Choroid plexus epithelial cell (primary cell): ENCODE results near the gene CPSF4L.

Experiments
- DNase-seq: peaks from one replicate; pipeline ENCODE4 v3.0.0-alpha.2; 2010; ENCODE audit warnings: low read depth
- H3K4me3 ChIP-seq: 2 replicates; pipeline ENCODE4 v1.5.1; 2011; ENCODE audit warnings: low read depth, mild to moderate bottlenecking, control low read depth, low read length, moderate library complexity
- TF ChIP-seq, protein P1 (sequence below): conservative IDR thresholded peaks from 2 replicates; pipeline ENCODE4 v1.5.1; 2011; ENCODE audit warnings: low read depth, mild to moderate bottlenecking, control low read depth, inconsistent platforms, low read length, moderate library complexity

The CPSF4L gene

DNA sequence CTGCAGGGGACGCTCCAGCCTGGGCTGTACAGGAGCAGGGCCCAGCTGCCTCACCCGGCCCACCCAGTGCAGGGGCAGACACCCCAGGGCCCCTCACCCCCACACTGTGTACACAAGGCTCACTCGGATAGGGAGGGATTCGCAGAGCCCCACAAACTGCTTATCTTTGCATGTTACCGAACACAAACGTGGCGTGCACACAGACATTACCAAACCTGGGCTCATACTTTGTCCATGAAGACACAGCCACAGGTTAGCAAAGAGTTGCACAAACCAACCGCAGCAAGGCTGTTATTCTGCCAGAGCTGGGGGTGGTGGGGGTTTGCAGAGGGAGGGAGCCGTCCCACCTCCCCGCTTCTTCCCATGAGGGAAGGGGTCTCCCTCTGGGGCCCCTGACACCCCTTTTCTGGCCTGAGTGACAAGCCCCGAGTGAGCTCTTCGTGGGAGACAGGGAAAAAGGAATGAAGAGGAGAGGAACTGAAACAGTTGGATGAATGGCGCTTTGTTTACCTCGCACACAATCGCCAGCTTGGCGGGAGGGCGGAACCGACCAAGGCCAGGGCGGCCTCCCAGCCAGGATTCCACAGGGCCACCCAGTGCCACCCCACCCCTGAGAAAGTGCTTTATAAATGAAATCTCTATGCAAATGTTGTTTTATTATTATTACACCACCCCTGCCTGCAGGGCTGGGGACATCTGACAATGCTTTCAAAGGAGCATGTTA is 434 bp upstream of the CPSF4L start:
- TF ChIP-seq, protein P1, sequence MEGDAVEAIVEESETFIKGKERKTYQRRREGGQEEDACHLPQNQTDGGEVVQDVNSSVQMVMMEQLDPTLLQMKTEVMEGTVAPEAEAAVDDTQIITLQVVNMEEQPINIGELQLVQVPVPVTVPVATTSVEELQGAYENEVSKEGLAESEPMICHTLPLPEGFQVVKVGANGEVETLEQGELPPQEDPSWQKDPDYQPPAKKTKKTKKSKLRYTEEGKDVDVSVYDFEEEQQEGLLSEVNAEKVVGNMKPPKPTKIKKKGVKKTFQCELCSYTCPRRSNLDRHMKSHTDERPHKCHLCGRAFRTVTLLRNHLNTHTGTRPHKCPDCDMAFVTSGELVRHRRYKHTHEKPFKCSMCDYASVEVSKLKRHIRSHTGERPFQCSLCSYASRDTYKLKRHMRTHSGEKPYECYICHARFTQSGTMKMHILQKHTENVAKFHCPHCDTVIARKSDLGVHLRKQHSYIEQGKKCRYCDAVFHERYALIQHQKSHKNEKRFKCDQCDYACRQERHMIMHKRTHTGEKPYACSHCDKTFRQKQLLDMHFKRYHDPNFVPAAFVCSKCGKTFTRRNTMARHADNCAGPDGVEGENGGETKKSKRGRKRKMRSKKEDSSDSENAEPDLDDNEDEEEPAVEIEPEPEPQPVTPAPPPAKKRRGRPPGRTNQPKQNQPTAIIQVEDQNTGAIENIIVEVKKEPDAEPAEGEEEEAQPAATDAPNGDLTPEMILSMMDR = no peak

DNA sequence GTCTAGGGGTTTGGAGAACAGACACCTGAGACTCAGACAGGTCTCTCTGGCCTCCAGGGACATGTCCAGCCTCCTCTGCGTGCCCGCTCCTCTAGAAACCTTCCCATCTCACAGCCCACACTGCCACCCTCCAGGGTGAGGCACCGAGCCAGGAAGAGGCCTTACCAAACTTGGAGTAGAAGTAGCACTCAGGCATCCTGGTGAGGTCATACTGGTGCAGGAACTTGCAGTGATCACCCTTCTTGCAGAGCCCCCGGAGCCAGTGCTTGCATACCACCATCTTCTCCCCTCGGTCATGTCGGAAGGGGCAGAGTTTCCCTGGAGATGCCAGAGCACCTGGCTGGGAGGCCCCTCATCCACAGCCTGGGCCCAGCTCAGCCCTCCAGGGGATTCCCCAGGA is 4.2 kb downstream of the CPSF4L start:
- DNase-seq = no peak
- TF ChIP-seq, protein P1 = no peak

More for the DNA sequence above, 434 bp upstream of the CPSF4L start:
- H3K4me3 ChIP-seq = no peak overlapping the region
- DNase-seq = peak; percentile 52

DNA sequence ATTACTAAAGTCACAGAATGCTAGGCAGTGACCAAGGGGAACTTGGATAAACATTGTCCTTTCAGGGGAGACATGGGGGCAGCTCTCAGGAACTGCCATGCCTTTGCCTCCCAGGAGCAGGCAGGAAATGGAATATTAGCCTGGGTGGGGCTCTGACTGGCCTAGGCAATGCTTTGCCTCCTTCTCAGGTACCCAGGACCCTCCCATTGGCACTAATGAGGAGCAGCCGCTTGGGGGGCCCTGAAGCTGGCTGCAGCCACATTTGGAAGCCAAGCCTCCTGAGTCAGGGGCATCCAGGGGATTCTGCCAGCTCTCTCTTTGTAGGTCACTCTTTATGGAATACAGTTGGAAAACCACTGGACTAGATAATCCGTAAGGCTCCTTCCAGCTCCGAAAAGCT is 5.5 kb downstream of the CPSF4L start:
- DNase-seq = no peak
- H3K4me3 ChIP-seq = no peak overlapping the region
- TF ChIP-seq, protein P1 = no peak

More for the DNA sequence above, 4.2 kb downstream of the CPSF4L start:
- no peak overlapping the region for H3K4me3 ChIP-seq

DNA sequence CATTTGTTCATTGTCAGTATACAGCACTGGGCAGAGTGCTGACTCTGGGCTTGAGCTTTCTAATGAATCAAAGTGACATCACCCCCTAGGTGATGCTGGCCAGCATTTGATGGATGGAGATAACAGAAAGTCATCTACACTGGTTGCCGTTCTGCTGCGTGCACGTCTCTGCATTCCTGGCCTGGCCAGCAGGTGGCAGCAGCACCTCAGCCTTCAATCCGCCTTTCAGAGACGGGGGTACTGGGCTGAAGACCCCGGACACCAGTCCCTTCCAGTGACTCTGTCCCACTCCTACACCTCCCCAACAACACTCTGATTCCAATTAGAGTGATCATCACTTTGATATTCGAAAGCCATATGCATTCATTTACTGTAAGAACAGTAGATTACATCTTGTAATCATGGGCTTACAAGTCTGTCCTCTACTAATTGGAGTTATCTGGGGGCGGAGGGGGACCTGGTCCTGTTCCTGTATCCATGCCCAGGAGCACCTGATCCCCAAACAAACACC is 6.0 kb downstream of the CPSF4L start:
- TF ChIP-seq, protein P1 = peak; percentile 100
- DNase-seq = peak; percentile 49
- H3K4me3 ChIP-seq = no peak overlapping the region

DNA sequence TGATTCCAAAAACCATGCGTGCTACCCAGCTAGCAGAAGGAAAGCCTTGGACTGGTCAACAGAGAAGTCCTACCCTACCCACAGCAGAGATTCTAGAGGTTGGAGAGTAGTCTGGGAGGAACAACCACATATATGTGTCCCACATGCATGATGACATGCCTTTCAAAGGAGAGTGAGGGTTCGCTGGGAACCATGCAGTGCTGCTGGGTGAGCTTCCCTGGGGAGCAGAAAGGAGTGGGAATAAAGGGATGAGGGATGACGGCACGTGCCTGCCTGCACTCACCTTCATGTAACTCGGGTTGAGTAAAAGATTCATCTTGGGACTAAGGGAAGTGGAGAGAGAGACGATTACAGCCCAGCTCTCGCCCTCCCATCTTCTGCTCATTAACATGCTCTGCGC is 9.8 kb downstream of the CPSF4L start:
- TF ChIP-seq, protein P1 = no peak
- H3K4me3 ChIP-seq = no peak overlapping the region
- DNase-seq = no peak

DNA sequence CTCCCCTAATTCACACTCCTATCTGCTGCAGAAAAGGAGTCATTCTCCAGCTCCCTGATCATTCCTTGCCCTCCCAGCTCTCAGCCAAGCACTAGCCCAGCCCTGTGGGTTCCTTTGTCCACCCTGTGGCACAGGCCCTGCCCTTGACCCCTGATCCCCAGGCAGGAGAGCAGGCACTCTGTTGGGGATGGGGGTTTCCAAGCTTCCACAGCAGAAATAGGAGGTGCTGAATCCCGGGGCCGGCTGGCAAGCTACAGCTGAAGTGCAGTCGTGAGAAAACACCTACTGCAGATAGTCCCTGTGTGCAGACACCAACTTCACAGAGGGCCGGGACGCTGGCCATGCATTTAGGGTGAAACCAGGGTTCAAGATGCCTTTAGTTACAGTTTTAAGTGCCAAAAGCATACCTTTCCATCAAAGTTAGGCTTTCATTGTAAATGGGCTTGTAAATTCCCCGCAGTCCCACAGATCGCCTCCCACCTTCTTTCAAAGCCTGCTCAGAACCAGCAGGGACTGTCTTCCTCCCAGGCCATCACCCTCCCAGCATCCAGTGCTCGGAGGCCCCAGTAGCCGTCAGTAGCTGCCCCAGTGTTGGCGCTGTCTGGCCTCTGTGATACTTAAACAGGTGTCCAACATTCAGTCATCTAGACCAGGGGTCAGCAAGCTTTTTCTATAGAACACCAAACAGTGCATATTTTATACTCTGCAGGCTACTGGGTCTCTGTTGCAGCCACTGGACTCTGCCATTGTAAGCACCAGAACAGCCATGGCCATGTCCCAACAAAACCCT is 10.6 kb downstream of the CPSF4L start:
- TF ChIP-seq, protein P1 = no peak
- DNase-seq = no peak
- no peak overlapping the region for H3K4me3 ChIP-seq
